NCI-H526 treated with DMSO at 0.1 percent for 48 hours (cell line): ENCODE results near the gene SPIRE1.

Source experiments
- DNase-seq: peaks from one replicate; lab custom pipeline; 2025; lab: John Stamatoyannopoulos, UW

The SPIRE1 gene

DNA sequence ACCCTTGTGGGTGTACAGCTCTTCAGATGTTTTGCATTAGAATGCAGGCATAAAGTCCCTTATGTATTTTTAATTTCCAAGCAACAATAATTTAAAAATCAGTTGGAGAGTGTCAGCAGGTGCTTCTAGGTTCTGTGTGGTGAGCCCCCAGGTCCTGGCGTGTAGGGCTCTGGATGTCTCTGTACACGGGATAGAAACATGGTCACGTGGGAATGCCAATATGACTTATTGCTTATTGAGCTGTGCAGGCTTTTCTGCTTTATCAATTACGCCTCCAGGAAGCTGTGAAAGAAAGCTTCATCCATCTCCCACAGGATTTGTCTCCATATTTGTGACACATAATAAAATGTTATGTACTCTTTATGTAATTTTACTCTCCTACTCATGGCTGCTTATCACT, 212.4 kb downstream of the SPIRE1 start:
- no peak for DNase-seq

DNA sequence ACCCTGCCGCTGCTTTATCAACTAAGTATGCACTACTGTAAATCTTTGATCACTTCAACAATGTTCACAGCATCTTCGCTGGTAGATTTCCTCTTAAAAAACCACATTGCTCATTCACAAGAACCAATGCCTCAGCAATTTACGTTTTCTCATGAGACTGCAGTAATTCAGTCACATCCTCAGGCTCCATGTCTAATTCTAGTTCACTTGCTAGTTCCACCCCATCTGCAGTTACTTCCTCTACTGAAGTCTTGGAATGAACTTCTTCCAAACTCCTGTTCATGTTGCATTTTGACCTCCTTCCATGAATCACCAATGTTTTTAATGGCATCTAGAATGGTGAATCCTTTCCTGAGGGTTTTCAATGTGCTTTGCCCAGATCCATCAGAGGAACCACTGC, 214.4 kb downstream of the SPIRE1 start:
- DNase-seq = no peak

DNA sequence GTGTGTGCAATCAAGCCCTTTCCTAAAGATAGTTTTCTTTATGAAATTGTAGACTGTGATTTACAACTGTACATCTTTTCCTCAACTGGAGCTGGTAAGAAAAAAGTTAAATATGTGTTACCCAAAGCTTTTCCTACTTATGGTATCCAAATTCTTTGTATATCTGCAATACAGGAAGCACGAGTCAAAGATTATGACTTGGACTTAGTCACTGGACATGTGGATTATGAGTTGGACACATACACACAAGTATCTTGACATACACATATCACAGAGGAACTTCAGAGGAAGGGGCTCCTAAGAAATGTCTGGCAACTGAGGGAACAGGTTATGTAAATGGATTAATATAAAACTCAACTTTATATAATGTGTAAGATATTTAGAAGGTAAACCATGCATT, 215.0 kb downstream of the SPIRE1 start:
- no peak for DNase-seq

DNA sequence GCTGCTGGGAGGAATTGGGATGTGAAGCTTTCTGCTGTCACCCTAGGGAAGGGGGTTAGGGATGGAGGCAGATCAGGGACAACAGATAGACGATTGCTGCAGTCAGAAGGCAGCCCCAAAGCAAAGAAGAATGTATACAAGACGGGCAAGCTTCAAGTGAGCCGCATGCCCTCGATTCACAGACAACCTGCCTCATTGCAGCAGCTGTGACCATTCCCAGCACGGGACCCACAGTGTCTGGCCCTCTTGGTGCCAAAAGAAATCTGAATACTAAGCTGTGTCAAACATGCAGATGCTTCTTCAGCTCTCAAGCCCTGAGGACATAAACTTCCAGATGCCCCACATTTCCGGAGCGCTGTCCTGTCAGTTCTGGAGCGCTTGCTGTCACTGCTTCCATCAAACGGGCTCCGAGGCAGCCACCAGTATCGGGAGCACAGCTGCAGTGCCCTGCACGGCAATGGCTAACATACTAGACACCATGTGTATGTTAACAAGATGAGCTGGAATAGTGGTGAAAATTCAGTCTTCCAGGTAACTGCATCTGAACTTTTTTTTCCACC, 216.4 kb downstream of the SPIRE1 start:
- no peak for DNase-seq

DNA sequence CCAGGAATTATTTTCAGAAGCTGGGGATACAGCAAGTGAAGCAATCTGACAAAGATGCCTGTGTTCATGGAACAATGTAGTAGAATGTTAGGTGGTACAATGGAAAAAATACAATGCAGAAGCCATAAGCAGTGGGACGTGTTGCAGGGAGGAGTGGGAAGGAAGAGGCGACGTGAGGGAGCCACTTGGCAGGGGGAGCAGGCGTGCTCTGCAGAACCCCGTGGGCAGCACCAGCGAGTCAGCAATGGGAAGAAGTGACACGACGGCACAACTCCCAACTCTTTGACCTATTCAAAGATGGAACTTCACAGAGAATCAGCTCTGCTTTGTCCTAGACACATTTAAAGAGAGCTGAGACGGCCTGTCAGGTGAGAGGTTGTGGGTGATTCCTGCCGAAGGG, 219.7 kb downstream of the SPIRE1 start:
- DNase-seq = no peak

DNA sequence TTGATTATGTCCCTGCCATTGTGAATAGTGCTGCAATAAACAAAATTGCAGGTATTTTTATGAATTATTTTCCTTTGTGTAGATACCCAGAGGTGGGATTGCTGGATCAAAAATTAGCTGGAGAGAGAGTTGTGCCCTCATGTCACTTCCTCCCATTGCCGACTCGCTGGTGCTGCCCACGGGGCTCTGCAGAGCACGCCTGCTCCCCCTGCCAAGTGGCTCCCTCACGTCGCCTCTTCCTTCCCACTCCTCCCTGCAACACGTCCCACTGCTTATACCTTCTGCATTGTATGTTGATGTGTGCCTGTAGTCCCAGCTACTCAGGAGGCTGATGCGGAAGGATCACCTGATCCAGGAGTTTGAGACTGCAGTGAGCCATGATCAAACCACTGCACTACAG, 222.0 kb downstream of the SPIRE1 start:
- no peak for DNase-seq

DNA sequence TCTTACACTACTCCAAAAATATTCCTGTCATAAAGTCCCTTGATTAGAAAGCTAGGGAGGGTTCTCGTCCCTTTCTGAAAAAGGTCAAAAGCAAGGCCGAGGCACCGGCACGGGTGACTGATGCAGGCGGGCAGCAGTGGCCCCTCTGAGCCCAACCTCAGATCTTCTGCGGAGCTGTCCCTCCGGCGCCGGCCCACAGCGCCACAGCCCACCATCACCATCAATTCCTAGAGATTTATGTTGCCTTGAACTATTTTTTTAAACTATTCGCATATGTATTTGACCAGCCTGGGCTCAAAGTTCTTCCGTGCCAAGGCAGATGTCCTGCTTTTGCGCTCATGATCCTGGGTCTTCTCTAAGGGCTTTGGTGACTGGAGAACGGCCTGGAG, 223.4 kb downstream of the SPIRE1 start:
- no peak for DNase-seq

DNA sequence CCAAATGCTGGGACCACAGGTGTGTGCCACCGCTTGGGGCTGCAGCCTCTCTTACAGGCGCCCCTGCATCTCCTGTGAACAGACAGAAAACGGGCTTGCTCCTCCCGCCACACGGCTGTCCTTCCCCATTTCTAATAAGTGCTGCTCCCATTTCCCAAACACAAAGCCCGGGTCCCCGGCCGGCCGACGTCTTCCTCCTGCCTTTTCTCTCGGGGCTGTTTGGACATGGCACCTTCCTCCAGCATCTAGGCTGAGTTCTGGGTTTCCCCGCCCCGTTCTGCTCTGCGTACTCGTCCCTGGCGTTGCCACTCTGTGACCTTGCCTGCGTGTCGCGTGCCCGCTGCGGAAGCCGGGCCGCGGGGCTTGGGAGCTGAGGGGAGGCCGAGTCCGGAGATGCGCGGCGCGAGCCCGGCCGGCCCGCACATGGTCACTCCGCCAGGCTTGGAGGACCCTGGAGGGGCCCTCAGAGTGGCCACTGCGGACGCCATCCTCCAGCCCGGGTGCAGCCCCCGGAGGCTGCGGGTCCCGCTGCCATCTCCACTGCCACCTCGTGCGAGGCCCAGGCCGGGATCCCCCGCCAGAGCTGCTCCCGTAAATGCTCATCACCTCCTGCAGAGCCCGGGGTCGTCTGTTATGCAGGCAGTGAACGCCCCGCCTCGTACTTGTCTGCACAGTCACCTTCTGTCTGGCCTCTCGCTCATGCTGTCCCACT, 223.9 kb downstream of the SPIRE1 start:
- DNase-seq = no peak

DNA sequence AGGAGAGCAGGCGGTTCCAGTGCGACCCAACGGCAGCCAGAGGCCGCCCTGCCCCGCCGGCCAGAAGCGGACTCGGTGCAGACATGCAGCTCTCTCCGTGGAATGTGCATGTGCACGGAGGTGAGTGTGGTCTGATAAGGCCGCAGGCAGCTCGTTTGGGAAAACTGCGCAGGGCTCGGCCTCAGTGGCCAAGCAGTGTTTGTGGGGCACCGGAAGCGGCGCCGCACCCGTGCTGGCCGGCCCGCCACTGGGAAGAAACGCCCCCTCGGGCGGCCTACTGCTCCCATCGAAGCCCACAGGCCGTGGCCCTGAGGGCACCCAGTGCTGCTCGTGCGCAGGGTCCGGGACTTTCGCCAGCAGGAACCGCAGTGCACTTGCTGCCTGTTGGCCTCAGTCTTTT, 225.0 kb downstream of the SPIRE1 start:
- no peak for DNase-seq

DNA sequence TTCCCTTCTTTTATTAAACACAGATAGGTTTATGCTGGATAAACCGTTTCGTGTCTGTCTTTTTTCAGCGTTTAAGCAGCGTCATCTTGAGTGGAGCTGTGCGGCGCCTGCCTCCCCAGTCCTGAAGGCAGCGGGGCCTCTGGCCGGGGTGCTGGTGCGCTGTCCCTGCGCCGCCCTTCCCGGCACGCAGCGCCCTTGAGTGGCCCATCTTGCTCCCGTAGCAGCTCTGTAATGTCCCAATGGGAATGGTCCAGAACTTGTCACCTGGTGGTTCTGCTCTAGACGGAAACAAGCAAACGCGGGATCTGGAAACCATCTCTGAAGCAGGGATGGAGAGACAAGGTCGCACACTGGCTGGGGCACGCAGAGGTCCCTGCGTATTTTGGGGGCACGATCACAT, 225.7 kb downstream of the SPIRE1 start:
- no peak for DNase-seq

DNA sequence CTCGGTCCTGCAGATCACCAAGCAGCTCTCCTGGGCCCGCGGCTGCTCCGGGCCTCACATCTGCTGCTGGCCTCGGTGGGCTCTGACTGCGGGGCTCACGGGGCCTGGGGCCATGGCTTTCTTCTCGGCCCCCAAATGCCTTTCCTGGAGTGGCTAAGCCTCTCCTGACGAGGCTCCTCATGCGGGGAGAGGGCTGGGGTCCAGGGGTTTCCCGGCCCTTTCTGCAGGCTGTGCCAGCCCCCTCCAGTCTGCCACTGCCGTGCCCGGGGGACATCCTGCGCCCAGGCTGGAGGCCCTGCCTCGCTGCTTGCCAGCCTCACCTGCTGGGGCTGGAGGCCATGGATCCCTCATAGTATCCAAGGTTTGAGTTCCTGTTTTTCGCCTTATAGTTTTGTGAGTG, 226.3 kb downstream of the SPIRE1 start:
- DNase-seq = no peak

DNA sequence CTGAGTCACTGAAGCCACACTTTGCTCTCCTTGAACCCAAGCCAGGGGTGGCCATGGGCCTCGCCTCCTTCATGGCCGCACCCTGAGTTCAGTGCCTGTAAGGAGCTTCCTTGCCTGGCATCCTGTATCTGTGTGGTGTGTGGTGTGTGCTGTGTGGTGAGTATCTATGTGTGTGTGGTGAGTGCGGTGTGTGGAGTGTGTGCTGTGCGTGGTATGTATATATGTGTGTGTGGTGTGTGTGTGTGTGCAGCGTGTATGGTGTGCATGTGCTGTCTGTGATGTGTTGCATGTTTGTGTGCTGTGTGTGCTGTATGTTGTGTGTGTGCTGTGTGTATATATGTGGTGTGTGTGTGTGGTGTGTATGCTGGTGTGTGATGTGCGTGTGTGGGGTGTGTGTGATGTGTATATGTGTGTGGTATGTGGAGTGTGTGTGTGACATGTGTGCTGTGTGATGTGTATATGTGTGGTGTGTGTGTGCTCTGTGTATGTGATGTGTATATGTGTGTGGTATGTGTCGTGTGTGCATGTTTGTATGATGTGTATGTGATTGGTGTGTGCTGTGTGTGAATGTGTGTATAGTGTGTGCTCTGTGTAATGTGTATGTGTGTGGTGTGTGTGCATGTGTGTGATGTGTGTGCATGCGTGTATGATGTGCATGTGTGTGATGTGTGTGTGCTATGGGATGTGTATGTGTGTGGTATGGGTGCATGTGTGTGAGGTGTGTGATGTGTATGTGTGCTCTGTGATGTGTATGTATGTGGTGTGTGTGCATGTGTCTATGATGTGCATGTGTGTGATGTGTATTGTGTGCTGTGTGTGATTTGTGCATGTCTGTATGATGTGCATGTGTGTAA, 227.5 kb downstream of the SPIRE1 start:
- DNase-seq = no peak

DNA sequence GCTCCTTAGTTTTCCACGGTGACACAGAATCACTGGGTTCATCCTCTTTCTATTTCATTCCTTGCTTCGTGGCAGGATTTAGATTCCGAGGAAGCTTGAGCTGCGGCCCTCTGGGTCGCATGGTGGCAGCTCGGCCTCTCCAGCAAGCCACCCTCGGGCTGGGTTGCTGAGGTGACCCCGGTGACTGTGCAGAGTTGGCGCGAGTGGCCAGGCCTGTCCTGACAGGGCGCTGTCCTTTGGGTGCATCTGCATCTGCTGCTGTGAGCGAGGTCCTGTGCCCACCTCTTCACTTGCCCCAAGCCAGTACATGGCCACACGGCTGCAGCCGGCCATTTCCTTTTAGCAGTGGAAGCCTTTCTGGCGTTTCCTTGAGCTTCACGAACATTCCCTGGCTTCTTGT, 228.4 kb downstream of the SPIRE1 start:
- no peak for DNase-seq

DNA sequence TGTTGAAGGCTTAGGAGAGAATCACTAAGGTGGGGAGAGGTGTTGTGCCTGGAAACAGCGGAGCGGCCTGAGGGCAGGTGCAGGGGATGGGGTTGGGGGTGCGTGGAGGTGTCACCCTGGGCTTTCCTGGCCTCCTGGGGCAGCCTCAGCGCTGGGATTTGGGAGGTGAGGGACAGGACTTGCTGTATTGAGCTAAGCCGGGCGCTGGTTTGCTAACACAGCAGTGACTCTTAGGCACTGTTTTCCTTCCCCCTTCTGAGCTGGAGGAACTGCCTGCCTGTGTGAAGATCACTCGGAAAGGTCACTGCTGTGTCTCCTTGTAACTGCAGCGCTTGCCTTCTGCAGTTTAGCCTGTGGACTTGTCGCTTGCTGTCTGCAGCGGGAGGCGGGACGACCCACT, 229.0 kb downstream of the SPIRE1 start:
- no peak for DNase-seq

DNA sequence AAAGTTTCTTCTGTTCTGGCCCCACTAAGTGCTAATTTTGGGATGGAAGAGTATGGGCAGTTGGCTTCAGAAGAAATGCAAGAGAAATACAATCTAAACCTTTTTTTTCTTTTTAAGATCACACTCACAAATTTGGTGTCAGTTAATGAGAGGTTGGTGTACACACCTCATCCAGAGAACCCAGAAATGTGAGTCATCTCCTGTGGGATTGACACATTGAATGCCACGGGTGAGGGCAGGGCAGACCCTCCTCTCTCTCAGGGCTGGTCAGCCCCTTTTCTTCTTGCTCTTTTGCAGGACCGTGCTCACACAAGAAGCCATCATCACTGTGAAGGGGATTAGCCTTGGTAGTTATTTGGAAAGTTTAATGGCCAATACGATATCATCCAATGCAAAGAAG, 231.0 kb downstream of the SPIRE1 start:
- DNase-seq = no peak

DNA sequence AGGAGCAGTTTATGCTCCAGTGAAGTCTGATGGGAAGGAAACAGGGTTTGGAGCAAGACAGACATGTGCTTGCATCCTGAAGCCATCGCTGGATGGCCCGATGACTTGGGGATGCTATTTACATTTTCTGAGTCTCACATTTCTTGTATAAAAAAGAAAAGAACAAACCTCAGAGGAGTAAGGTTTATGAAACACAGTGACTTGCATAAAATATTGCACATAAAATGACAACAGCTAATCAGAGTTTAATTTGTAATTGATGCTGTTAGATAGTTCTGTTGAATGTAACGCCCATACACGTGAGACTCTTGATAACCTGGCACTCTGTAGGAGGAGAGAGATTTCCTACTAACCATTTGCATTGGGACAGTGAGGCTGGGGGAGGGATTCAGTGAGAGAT, 233.7 kb downstream of the SPIRE1 start:
- no peak for DNase-seq

DNA sequence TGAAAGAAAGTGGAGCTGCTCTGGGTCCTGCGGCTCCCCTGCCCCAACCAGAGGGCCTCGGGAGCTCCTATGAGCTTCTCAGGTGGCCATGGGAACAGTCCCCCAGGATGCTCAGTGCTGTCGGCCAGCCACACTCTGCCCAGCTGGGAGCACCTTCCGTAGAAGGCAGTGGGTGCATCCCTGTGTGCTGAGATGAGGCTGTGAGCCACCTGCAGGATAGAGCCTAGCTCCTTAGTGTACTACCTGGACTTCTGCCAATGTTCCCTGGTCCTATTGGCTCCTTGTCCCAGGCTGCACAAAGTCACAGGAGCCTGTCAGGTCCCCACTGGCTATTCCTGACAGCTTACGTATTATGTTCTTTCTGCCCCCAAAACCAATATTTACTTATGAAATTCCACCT, 234.1 kb downstream of the SPIRE1 start:
- no peak for DNase-seq

DNA sequence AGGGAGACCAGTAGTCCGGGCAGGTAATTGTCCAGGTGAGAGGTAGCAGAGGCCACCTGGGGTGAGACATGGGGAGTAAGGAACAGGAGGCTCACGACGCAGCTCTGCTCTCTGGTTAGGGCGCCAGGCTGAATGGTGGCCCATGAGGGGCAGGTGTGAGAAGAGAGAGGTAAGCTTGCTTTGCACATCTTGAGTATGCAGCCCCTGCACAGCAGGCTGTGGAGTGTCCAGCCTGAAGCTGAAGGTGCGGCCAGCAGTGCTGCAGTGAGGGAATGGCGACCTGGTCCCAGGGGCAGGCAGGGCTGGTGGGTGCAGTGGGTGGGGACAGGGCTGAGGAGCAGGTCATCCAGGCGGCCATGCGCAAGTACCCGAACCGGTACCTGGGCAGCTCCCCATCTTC, 234.5 kb downstream of the SPIRE1 start:
- DNase-seq = no peak

DNA sequence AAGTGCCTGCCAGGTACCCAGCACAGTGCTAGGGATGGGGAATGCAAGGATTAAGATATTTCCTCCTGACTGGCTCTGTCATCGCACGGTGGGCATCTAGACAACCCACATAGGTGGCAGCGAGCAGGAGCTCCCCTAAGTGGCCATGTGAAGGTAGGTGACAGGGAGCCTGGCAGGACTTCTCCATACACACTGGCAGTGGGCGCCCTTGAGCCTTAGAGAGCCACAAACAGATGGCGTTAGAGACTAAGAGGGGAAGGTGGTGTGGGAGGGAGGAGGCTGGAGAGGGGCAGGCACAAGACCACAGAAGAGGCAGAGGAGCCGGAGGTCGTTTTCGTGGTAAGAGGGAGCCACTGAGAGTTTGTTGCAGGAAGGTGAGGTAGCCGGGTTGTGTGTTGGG, 235.0 kb downstream of the SPIRE1 start:
- no peak for DNase-seq

DNA sequence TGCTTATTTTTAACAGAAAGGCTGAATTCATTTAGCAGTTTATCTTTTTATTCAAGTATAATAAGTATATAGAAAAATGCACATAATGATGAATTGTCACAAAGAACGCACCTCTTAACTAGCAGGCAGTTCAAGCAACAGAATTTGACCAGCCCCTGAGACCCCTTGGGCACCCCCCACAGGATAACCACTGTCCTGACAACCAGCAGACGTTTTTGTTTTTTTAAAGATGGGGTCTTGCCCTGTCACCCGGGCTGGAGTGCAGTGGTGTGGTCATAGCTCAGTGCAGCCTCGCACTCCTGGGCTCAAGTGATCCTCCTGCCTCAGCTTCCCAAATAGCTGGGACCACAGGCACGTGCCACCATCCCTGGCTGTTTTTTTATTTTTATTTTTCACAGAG, 236.2 kb downstream of the SPIRE1 start:
- no peak for DNase-seq

DNA sequence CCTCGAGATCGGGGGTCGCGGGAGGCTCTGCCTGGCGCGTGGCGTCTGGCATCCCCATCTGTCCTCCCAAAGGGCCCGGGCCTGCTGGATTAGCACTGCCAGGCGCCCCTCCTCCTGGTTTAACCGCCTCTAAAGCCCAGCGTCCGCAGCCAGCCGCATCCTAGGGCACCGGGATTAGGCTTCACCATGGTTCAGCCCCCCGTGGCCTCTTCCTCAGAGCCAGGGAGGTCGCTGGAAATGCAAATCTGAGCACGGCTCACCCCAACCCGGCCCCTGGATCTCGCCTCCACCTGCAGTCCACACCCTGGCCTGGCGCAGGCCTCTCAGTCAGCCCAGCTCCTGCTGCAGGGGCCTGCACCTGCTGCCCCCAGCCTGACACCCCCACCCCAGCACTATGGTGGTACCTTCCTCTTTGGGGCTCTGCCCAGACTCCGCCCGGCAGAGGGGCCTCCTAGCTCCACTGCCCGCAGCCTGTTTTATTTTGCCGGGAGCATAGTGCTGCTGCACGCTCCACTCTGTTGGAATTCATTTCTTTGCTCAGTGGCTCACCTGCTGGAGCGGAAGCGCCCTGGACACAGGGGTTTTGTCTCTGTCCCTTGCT, 237.0 kb downstream of the SPIRE1 start:
- peak; percentile 79 for DNase-seq

DNA sequence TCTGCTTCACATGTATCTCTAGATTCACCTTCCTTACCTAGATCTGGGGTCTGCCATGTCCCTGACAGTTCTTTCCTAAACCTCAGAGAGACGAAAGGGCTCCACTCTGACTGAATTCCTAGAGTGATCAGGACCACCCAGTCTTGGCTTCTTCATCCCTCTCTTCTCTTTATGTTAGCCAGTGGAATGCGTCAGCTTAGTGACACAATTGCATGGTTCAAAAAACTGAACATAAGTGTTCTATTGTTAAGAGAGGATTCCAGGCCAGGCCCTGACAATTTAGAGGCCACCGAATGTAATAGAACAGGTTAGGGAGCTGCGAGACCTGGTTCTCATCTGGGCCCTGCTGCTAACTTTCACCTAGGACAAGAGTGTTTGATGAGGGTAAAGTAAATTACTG, 240.2 kb downstream of the SPIRE1 start:
- no peak for DNase-seq

DNA sequence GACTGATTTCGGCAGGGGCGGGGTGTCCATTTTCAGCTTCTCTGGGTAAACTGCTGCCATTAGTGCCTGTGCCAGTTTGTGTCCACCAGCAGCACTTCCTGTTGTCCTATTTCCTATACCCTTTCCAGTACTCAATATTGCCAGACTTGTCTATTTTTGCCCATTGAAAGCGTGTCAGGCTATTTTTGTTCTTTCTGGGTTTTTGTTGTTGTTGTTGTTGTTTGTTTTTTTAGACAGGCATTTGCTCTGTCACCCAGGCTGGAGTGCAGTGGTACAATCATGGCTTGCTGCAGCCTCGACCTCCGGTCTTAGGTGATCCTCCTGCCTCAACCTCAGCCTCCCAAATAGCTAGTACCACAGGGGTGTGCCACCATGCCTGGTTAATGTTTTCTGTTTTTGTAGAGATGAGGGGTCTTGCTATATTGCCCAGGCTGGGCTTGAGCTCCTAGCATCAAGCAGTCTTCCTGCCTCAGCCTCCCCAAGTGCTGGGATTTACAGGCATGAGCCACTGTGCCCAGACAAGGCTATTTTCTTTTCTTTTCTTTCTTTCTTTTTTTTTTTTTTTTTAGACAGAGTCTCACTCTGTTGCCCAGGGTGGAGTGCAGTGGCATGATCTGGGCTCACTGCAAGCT, 241.7 kb downstream of the SPIRE1 start:
- DNase-seq = no peak
